A673 (cell line): ENCODE data around the gene ENO1.

ENCODE experiments used
- CTCF ChIP-seq: fragments of 300-800, 200-600 bp; sonication (generic); conservative IDR thresholded peaks from 2 replicates; pipeline ENCODE4 v1.5.1; 2017; ENCODE audit warnings: low read depth, mild to moderate bottlenecking, antibody characterized with exemption, low read length, moderate library complexity, mixed read lengths
- EZH2 ChIP-seq: fragments of 200-600 bp; sonication (generic); IDR thresholded peaks from 2 replicates; pipeline ENCODE4 v1.6.1; 2017; ENCODE audit warnings: borderline replicate concordance, low read depth, mild to moderate bottlenecking, mixed read lengths, antibody characterized with exemption, low read length; ENCODE audit not compliant: poor library complexity, severe bottlenecking

DNA sequence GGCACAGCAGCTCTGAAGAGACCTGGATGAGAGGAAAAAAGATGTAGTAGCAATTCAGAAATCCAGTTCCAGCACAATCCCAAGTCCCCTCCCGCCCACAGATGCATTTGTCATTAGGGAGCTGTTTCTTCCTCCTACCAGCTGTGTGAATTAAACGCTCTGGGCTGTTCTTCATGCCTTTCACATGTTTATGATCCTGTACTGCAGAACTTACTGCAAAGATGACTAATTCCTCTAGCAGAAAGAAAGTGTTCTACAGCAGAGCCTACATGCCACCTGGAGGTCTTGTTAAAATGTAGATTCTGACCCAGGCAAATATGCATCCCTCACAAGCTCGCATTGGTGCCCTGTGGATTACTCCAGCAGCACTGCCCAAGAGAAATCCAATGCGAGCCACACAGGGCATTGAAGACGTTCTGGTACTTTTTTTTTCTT, 6.5 kb downstream of the ENO1 start:
- TF ChIP-seq CTCF (no peak), EZH2 (no peak)
